NT2/D1 (cell line): ENCODE data around the gene C7orf57.

Experiments
- YY1 ChIP-seq: IDR thresholded peaks from 2 replicates; pipeline ENCODE4 v1.6.1; 2011; ENCODE audit not compliant: insufficient read length, insufficient read depth
- ZNF274 ChIP-seq: IDR thresholded peaks from 2 replicates; pipeline ENCODE4 v1.6.1; 2011; ENCODE audit warnings: mild to moderate bottlenecking, low read depth, low read length

GRCh38 chr7:48059706-48060105 is 24.4 kb downstream of the C7orf57 start:
- TF ChIP-seq YY1 (no peak), ZNF274 (no peak)
